ENCODE results near the gene SPCS2. TPM values are rescaled to one million over a fixed set of nuclear protein-coding genes. Genes with fewer than 3 reads are reported as not detected.

The SPCS2 gene
- total RNA-seq, 1 experiment from 2014 or later: 175 TPM

GRCh38 chr11:74936976-74937375, 12.1 kb upstream of the SPCS2 start:
- Histone ChIP-seq H3K4me1 (replicated peaks; ENCODE audit: insufficient read depth) (no peaks in the 10 kb centered on the region), H3K4me3 (no peak overlapping the region), H3K9me2 (ENCODE audit: insufficient read depth) (no peaks in the 10 kb centered on the region), H3F3A (ENCODE audit: insufficient read depth, low read depth) (no peaks in the 10 kb centered on the region), H4K20me1 (ENCODE audit: insufficient read depth) (no peaks in the 10 kb centered on the region), H3K79me2 (ENCODE audit: low read depth) (no peaks in the 10 kb centered on the region), H3K4me2 (no peak overlapping the region), H3K27ac (no peak overlapping the region), H3K27me3 (ENCODE audit: insufficient read depth, low read depth) (no peaks in the 10 kb centered on the region), H3K36me3 (ENCODE audit: low read depth) (peaks cover 17% of the 10 kb centered on the region; the same call in 1 of the 2 replicates), H2AFZ (no peak overlapping the region), H3K9me3 (ENCODE audit: insufficient read depth, low read depth) (no peaks in the 10 kb centered on the region)
- no peak for DNase-seq
- no TSS peak for BruUV-seq (replicated peaks)
- intact Hi-C loops (cut with micrococcal nuclease; ENCODE audit: unreplicated experiment): no loop called here
- ChIA-PET CTCF (interaction anchor here (1.0 kb wide), 1 partner anchor 52 kb away, joined by 3 read pairs; the partner anchor contains the start of gene NEU3), POLR2A (ENCODE audit: unreplicated experiment) (no interaction called here)
- TF ChIP-seq CTCF (conservative IDR thresholded peaks at IDR 0.05): no peak
- no peak for TF ChIP-seq EZH2 (IDR thresholded peaks at IDR 0.05; ENCODE audit: low read depth)

- Histone ChIP-seq H3K79me2 (ENCODE audit: low read depth) (no peaks in the 10 kb centered on the region), H3K9me2 (ENCODE audit: insufficient read depth) (no peaks in the 10 kb centered on the region), H3K4me3 (no peak overlapping the region), H3K27me3 (ENCODE audit: insufficient read depth, low read depth) (no peaks in the 10 kb centered on the region), H3F3A (ENCODE audit: insufficient read depth, low read depth) (no peaks in the 10 kb centered on the region), H2AFZ (no peak overlapping the region), H4K20me1 (ENCODE audit: insufficient read depth) (no peaks in the 10 kb centered on the region), H3K36me3 (ENCODE audit: low read depth) (peaks cover 17% of the 10 kb centered on the region; the same call in 1 of the 2 replicates), H3K27ac (no peak overlapping the region), H3K9me3 (ENCODE audit: insufficient read depth, low read depth) (no peaks in the 10 kb centered on the region), H3K4me2 (no peak overlapping the region), H3K4me1 (replicated peaks; ENCODE audit: insufficient read depth) (no peaks in the 10 kb centered on the region)
- DNase-seq: no peak
- ChIA-PET CTCF (interaction anchor here (1.0 kb wide), 1 partner anchor 51 kb away, joined by 3 read pairs; the partner anchor contains the start of gene NEU3), POLR2A (ENCODE audit: unreplicated experiment) (no interaction called here)
- no peak for TF ChIP-seq CTCF (conservative IDR thresholded peaks at IDR 0.05)
- intact Hi-C loops (cut with micrococcal nuclease; ENCODE audit: unreplicated experiment): no loop called here
- no TSS peak for BruUV-seq (replicated peaks)
Measured at GRCh38 chr11:74937696-74938475, 11.2 kb upstream of the SPCS2 start.

- no peaks in the 10 kb centered on the region for H3K4me1 ChIP-seq (replicated peaks; ENCODE audit: insufficient read depth)
- no peaks in the 10 kb centered on the region for H3F3A ChIP-seq (ENCODE audit: insufficient read depth, low read depth)
- no peak overlapping the region for H3K27ac ChIP-seq
- TF ChIP-seq EZH2 (IDR thresholded peaks at IDR 0.05; ENCODE audit: low read depth) (no peak), CTCF (conservative IDR thresholded peaks at IDR 0.05) (no peak)
- ChIA-PET POLR2A (ENCODE audit: unreplicated experiment) (no interaction called here), CTCF (no interaction called here)
- intact Hi-C loops (cut with micrococcal nuclease; ENCODE audit: unreplicated experiment): no loop called here
- no peaks in the 10 kb centered on the region; the same call in 1 of the 2 replicates for H3K36me3 ChIP-seq (ENCODE audit: low read depth)
- no peaks in the 10 kb centered on the region for H3K9me3 ChIP-seq (ENCODE audit: insufficient read depth, low read depth)
- no peaks in the 10 kb centered on the region for H4K20me1 ChIP-seq (ENCODE audit: insufficient read depth)
- BruUV-seq (replicated peaks): no TSS peak
- no peaks in the 10 kb centered on the region for H3K9me2 ChIP-seq (ENCODE audit: insufficient read depth)
- no peak for DNase-seq
- no peak overlapping the region for H3K4me2 ChIP-seq
- H3K27me3 ChIP-seq (ENCODE audit: insufficient read depth, low read depth): no peaks in the 10 kb centered on the region
- no peaks in the 10 kb centered on the region; the same call in 1 of the 2 replicates for H3K79me2 ChIP-seq (ENCODE audit: low read depth)
- H2AFZ ChIP-seq: no peak overlapping the region
- H3K4me3 ChIP-seq: no peak overlapping the region
Measured at GRCh38 chr11:74941492-74941891, 7.6 kb upstream of the SPCS2 start.
